Ishikawa (cell line): ENCODE measurements around the gene SLC34A1.

Experiments
- CEBPB ChIP-seq: IDR thresholded peaks from 2 replicates; pipeline ENCODE4 v1.6.1; 2012
- CREB1 ChIP-seq: IDR thresholded peaks from 2 replicates; pipeline ENCODE4 v1.6.1; 2012; ENCODE audit warnings: low read depth
- EGR1 ChIP-seq: IDR thresholded peaks from 2 replicates; pipeline ENCODE4 v1.6.1; 2012
- EP300 ChIP-seq: IDR thresholded peaks from 2 replicates; pipeline ENCODE4 v1.6.1; 2012; ENCODE audit warnings: borderline replicate concordance
- FOXM1 ChIP-seq: IDR thresholded peaks from 2 replicates; pipeline ENCODE4 v1.6.1; 2012; ENCODE audit warnings: low read depth, borderline replicate concordance
- MAX ChIP-seq: IDR thresholded peaks from 2 replicates; pipeline ENCODE4 v1.6.1; 2012
- NFIC ChIP-seq: IDR thresholded peaks from 2 replicates; pipeline ENCODE4 v1.6.1; 2012
- REST ChIP-seq: IDR thresholded peaks from 2 replicates; pipeline ENCODE4 v1.6.1; 2012; ENCODE audit warnings: low read depth, mild to moderate bottlenecking
- TAF1 ChIP-seq: IDR thresholded peaks from 2 replicates; pipeline ENCODE4 v1.6.1; 2012; ENCODE audit warnings: low read depth, mild to moderate bottlenecking
- TCF12 ChIP-seq: IDR thresholded peaks from 2 replicates; pipeline ENCODE4 v1.6.1; 2012; ENCODE audit warnings: low read depth
- TEAD4 ChIP-seq: IDR thresholded peaks from 2 replicates; pipeline ENCODE4 v1.6.1; 2012
- USF1 ChIP-seq: IDR thresholded peaks from 2 replicates; pipeline ENCODE4 v1.6.1; 2012
- YY1 ChIP-seq: IDR thresholded peaks from 2 replicates; pipeline ENCODE4 v1.6.1; 2012; ENCODE audit warnings: low read depth
- ZBTB7A ChIP-seq: IDR thresholded peaks from 2 replicates; pipeline ENCODE4 v1.6.1; 2012; ENCODE audit warnings: low read depth

Gene SLC34A1

GRCh38 chr5:177446200-177447065, 62.2 kb downstream of the SLC34A1 start, which contains the start of gene PRR7:
Gene PRR7, plus strand, starts transcription at chr5:177446814. Its CDS starts 8,254 bp downstream, at chr5:177455068.
- TF ChIP-seq FOXM1 (no peak), TCF12 (peak; percentile 11; the same call in 1 of the 2 replicates), TEAD4 (no peak), ZBTB7A (peak; percentile 24; the same call in 1 of the 2 replicates), YY1 (no peak)

- TF ChIP-seq ZBTB7A (peak; percentile 53; the same call in 1 of the 2 replicates), EGR1 (0 out of 2 replicates have a peak, but pooled peaks have one; percentile 15), MAX (peak; percentile 51; the same call in 1 of the 2 replicates), TAF1 (no peak), NFIC (no peak), CEBPB (no peak), YY1 (no peak), EP300 (no peak), TCF12 (no peak), USF1 (peak; percentile 43)
These were observed 62.9 kb downstream of the SLC34A1 start for GRCh38 chr5:177447066-177447610.

- TF ChIP-seq EP300 (no peak; the same call in 1 of the 2 replicates), EGR1 (no peak), FOXM1 (no peak), REST (no peak), ZBTB7A (peak; percentile 20; the same call in 1 of the 2 replicates), USF1 (peak; percentile 4; the same call in 1 of the 2 replicates), TEAD4 (peak; percentile 54), YY1 (peak; percentile 66), NFIC (peak; percentile 76), TCF12 (peak; percentile 53; the same call in 1 of the 2 replicates), MAX (peak; percentile 95), CEBPB (no peak), CREB1 (no peak)
These were observed 63.5 kb downstream of the SLC34A1 start for GRCh38 chr5:177447611-177448243.
